Hematopoietic multipotent progenitor cell treated with erythropoietin and hydrocortisone succinate and interleukin-3 and kit ligand, for 8 days (in vitro differentiated cells): Measurements from ENCODE around the gene TBC1D26.
"Not testable (repeated sequence)": the region's sequence is repeated elsewhere in the genome, so short reads cannot be mapped to it uniquely, and the experiment has no call there.

Source experiments
- DNase-seq: peaks from one replicate; pipeline ENCODE4 v3.0.0-alpha.2; 2015

Gene TBC1D26

GRCh38 chr17:15731900-15732299, at the start of gene TBC1D26:
TSS of gene TBC1D26 (plus strand) at chr17:15732283. CDS start at chr17:15735349, 3,066 bp downstream.
- not testable (repeated sequence) for DNase-seq

- peak; percentile 25 for DNase-seq
Observed at GRCh38 chr17:15683135-15683534, 48.9 kb upstream of the TBC1D26 start.

- DNase-seq, result peak; percentile 79
Observed at GRCh38 chr17:15683824-15684478, 48.1 kb upstream of the TBC1D26 start, which contains the start of gene TRIM16. TSS of gene TRIM16 (minus strand) at chr17:15684311. CDS start at chr17:15651609, 32,702 bp downstream.

GRCh38 chr17:15687494-15687893, 44.6 kb upstream of the TBC1D26 start:
- DNase-seq, result not testable (repeated sequence)

- peak; percentile 32 for DNase-seq
Observed at GRCh38 chr17:15698967-15699366, 33.1 kb upstream of the TBC1D26 start.

GRCh38 chr17:15699413-15699924, 32.6 kb upstream of the TBC1D26 start, which contains the start of gene ZNF286A:
TSS of gene ZNF286A (plus strand) at chr17:15699752. CDS start at chr17:15700330, 578 bp downstream.
- DNase-seq, result peak; percentile 99

- not testable (repeated sequence) for DNase-seq
Observed at GRCh38 chr17:15699937-15700336, 32.1 kb upstream of the TBC1D26 start.

- DNase-seq, result not testable (repeated sequence)
Observed at GRCh38 chr17:15704239-15704638, 27.8 kb upstream of the TBC1D26 start.

- DNase-seq, result not testable (repeated sequence)
Observed at GRCh38 chr17:15704813-15705212, 27.3 kb upstream of the TBC1D26 start.

GRCh38 chr17:15708879-15709278, 23.2 kb upstream of the TBC1D26 start:
- DNase-seq, result not testable (repeated sequence)

GRCh38 chr17:15716601-15717563, 15.2 kb upstream of the TBC1D26 start:
- DNase-seq, result not testable (repeated sequence)

- not testable (repeated sequence) for DNase-seq
Observed at GRCh38 chr17:15730535-15730934, 1.5 kb upstream of the TBC1D26 start.

- DNase-seq, result not testable (repeated sequence)
Observed at GRCh38 chr17:15733174-15733789, 1.2 kb downstream of the TBC1D26 start.

- not testable (repeated sequence) for DNase-seq
Observed at GRCh38 chr17:15736578-15736977, 4.5 kb downstream of the TBC1D26 start.

GRCh38 chr17:15738066-15738465, 6.0 kb downstream of the TBC1D26 start:
- no peak for DNase-seq

- DNase-seq, result not testable (repeated sequence)
Observed at GRCh38 chr17:15739259-15739658, 7.2 kb downstream of the TBC1D26 start.

- not testable (repeated sequence) for DNase-seq
Observed at GRCh38 chr17:15740041-15740440, 8.0 kb downstream of the TBC1D26 start.

- DNase-seq, result no peak
Observed at GRCh38 chr17:15740570-15741120, 8.6 kb downstream of the TBC1D26 start.

- no peak for DNase-seq
Observed at GRCh38 chr17:15741624-15742023, 9.5 kb downstream of the TBC1D26 start.

- DNase-seq, result no peak
Observed at GRCh38 chr17:15742051-15742795, 10.1 kb downstream of the TBC1D26 start.

GRCh38 chr17:15742921-15743320, 10.8 kb downstream of the TBC1D26 start:
- no peak for DNase-seq
